Effector memory CD4-positive, alpha-beta T cell (primary cell): Measurements from ENCODE around the gene MARK1.

Experiments used
- DNase-seq, 3 donors: peaks; one replicate each; pipeline ENCODE4 v3.0.0-alpha.2; 2020
- H3K27ac ChIP-seq: 2 replicates; pipeline ENCODE4 v1.7.0; 2013; ENCODE audit warnings: mild to moderate bottlenecking, low read length, moderate library complexity; ENCODE audit not compliant: insufficient read depth, poor library complexity, severe bottlenecking
- H3K27me3 ChIP-seq: replicated peaks from 2 replicates; pipeline ENCODE4 v1.7.0; 2013; ENCODE audit warnings: mild to moderate bottlenecking, low read length; ENCODE audit not compliant: insufficient read depth, control insufficient read depth, poor library complexity, severe bottlenecking
- H3K36me3 ChIP-seq: 2 replicates; pipeline ENCODE4 v1.7.0; 2013; ENCODE audit warnings: mild to moderate bottlenecking, low read length, moderate library complexity; ENCODE audit not compliant: control insufficient read depth, insufficient read depth
- H3K4me1 ChIP-seq: 2 replicates; pipeline ENCODE4 v1.7.0; 2013; ENCODE audit warnings: low read length, mild to moderate bottlenecking; ENCODE audit not compliant: control insufficient read depth, insufficient read depth, poor library complexity, severe bottlenecking
- H3K4me3 ChIP-seq: 2 replicates; pipeline ENCODE4 v1.7.0; 2013; ENCODE audit warnings: low read length, low read depth, mild to moderate bottlenecking; ENCODE audit not compliant: insufficient read depth, poor library complexity, severe bottlenecking
- H3K9me3 ChIP-seq: 2 replicates; pipeline ENCODE4 v1.7.0; 2013; ENCODE audit warnings: mild to moderate bottlenecking, low read length, moderate library complexity; ENCODE audit not compliant: control insufficient read depth

The MARK1 gene

DNA sequence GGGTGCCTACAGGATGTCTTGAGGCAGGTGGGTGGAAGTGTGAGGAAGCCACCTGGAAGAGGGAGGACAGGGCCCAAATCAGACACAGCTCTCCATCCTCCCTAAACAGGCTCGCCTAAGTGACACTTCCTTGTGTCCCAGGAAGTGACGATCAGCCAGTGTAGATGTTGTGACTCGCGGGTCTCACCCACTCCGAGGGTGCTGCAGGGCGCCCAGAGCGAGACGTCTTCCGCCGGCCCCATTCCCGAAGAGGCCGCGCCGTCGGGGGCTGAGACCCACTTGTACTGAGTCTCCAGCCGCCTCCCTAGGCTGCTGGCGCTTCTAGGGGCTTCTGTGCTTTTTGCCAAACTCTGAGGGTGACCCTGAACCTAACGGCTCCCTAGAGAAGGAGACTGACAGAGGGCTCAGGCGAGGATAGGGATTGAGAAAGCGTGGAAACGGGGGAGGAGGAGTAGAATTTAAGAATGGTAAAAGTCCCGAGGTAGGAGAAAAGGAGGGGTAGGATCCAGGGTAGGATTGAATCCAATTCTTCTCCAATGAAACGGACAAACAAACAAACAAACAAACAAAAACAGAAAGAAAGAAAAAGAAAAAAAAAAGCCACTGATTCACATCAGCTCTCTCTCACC is 543 bp upstream of the MARK1 start:
- H3K9me3 ChIP-seq, result no peaks in the 10 kb centered on the region
- peak overlapping the region; percentile 34 for H3K4me3 ChIP-seq
- peaks cover 18% of the 10 kb centered on the region for H3K27me3 ChIP-seq
- no peaks in the 10 kb centered on the region for H3K36me3 ChIP-seq
- no peak overlapping the region for H3K27ac ChIP-seq
- DNase-seq, result no peak
- peaks cover 16% of the 10 kb centered on the region for H3K4me1 ChIP-seq

DNA sequence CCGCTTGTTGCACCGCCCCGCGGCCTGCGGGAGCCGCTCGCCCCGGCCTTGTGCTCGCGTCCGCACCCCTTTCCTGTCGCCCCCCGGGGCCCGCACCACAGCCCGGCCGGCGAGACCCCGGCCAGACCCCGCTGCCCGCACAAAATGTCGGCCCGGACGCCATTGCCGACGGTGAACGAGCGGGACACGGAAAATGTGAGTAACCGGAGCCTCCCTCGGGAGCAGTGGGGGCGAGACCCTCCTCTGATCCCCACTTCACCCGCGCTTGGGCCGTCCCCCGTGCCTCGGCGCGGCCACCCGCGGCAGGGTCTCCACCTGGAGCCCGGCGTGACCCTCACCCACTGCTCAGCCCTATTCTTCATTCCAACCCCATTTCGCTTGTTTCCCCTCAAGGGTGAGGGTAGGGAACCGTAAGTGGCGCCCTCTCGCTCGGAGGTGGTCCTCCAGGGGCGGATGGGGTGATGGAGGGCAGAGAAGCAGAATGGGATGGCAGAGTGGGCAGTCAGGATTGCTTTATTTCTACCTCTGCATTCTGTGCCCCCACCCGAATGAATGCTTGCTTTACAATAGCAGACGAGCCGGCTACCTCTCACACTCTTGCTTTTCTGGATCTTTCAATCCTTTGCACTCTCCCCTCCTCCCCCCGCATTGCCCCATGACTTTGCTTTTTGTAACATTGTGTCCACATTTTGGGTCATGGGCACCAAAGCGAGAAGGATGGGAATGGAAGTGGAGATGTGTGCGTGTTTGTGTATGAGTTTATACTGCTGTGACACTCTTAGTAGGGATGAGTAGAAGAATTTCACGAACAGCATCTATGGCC is 954 bp downstream of the MARK1 start:
- peaks cover 18% of the 10 kb centered on the region for H3K27me3 ChIP-seq
- no peaks in the 10 kb centered on the region for H3K9me3 ChIP-seq
- DNase-seq, result no peak
- H3K27ac ChIP-seq, result no peak overlapping the region
- H3K4me3 ChIP-seq, result peak overlapping the region; percentile 58
- H3K36me3 ChIP-seq, result no peaks in the 10 kb centered on the region
- peaks cover 16% of the 10 kb centered on the region for H3K4me1 ChIP-seq

DNA sequence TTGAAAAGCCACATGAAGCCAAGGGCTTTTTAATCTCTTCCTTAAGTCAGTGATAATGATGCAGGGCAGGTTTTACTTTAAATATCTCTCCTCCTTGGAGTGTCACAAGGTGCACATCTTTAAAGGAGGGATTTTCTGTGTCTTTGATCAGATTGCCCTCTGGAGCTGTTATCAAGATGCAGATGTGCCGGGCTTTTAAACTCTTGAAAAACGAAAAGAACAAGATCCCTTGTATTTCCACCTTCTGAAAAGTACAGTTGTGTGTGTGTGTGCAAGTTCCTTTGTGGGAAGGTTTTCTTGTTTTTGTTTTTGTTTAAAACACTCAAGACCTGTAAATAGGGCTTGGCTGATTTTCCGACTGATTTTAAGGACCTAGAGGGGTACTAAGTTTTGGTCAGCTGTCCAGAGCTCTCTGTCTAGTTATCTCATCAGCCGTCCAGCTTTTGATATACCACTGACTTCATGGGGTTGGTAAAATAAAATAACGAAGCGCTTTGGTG is 1.6 kb downstream of the MARK1 start:
- Histone ChIP-seq H3K4me3 (no peak overlapping the region), H3K27me3 (peaks cover 18% of the 10 kb centered on the region), H3K36me3 (no peaks in the 10 kb centered on the region), H3K4me1 (peaks cover 16% of the 10 kb centered on the region), H3K27ac (no peak overlapping the region), H3K9me3 (no peaks in the 10 kb centered on the region)
- DNase-seq, result no peak

DNA sequence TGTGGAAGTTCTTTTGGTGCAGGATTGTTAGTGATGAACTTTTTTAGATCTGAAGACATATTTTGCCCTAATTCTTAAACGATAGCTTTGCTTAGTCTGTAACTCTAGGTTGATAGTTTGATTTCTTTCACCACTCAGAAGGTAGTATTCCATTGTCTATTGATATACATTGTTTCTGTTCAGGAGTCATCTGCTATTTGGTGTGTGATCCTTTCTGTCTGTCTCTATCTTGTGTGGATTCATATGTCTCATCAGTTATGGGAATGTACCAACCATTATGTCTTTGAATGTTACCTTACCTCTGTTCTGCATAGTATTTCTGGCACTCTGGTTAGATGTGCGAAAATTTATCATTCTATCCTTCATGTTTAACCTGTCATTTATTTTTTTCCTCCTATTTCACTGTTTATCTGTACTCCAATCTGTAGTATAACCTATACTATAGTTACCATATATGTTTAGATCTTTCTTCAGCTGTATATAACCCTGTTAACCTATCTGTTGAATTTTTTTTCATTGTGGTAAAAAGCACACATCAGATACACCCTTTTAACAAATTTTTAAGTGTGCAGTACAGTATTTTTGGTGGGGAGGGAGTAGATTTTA is 5.7 kb downstream of the MARK1 start:
- H3K4me3 ChIP-seq, result no peak overlapping the region
- peaks cover 7% of the 10 kb centered on the region for H3K27me3 ChIP-seq
- H3K36me3 ChIP-seq, result no peaks in the 10 kb centered on the region
- no peaks in the 10 kb centered on the region for H3K9me3 ChIP-seq
- H3K4me1 ChIP-seq, result peaks cover 4% of the 10 kb centered on the region
- no peak for DNase-seq
- no peak overlapping the region for H3K27ac ChIP-seq

DNA sequence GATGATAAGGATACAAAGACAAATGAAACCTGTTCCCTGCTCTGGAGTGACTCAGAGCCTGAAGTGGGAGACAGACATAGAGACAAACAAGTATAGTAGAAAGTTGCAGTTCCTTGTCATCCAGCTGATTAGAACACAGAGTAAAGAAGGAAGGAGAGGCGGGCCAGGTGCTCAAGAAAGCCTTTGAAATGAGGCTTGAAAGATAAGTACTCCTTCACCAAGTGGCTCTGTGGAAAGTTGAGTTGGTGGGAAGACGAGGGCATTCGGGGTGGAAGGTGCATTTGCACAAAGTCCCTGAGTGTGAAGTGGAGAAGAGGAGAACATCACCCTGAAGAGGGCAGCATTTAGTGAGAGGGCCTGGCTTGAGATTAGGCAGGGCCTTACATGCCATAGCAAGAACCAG is 17.0 kb downstream of the MARK1 start:
- no peak overlapping the region for H3K4me3 ChIP-seq
- no peak overlapping the region for H3K27ac ChIP-seq
- H3K27me3 ChIP-seq, result no peaks in the 10 kb centered on the region
- no peaks in the 10 kb centered on the region for H3K9me3 ChIP-seq
- no peaks in the 10 kb centered on the region for H3K36me3 ChIP-seq
- DNase-seq, result no peak
- H3K4me1 ChIP-seq, result no peaks in the 10 kb centered on the region

DNA sequence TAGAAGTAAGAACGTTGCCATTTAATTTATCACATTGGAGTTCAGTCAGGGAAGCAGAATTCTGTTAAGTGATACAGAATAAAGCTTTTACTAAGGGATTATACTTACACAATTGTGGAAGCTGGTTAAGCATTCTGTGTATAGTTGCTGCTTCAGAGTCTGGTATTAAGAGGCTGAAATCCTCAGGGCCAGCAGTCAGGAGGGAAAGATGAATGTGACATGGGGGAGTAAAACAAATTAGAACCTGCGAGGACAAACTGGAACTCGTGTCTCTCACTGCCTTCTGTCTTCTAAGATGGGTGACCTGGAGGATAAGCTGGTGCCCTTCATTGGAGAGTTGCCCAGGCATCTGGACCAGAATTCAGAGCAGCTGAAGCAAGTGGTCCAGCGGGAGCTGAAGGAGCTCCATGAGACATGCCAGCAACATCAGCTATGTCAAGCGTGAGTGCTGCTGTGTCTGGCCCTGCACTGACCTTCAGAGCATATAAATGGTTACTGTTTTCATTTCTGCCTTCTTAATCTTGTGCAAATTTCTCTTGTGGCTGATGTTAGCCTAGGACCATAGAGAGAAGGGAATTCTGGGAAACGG is 23.0 kb downstream of the MARK1 start:
- no peaks in the 10 kb centered on the region for H3K4me1 ChIP-seq
- H3K36me3 ChIP-seq, result no peaks in the 10 kb centered on the region
- H3K9me3 ChIP-seq, result no peaks in the 10 kb centered on the region
- no peak overlapping the region for H3K4me3 ChIP-seq
- no peak for DNase-seq
- H3K27me3 ChIP-seq, result no peaks in the 10 kb centered on the region
- H3K27ac ChIP-seq, result no peak overlapping the region

DNA sequence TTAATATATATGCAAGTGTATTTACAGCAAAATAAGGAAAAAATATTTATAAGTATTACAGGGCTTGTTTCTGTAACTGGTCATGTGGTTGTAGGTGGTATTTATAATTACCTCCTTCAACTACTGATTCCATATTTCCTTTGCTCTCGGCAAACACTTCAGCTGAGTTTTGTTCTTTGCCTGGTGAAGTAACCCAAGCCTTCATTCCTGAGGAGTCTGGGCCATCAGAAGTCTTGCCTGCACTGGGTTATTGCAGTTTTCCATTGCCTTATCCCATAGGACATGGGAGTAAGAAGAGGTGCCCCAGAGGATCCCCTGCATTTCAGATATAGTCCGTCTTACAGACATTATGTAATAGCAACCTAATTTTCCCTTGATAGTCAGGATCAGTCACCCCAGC is 23.8 kb downstream of the MARK1 start:
- no peak for DNase-seq
- H3K27me3 ChIP-seq, result no peaks in the 10 kb centered on the region
- no peaks in the 10 kb centered on the region for H3K36me3 ChIP-seq
- H3K4me3 ChIP-seq, result no peak overlapping the region
- H3K4me1 ChIP-seq, result no peaks in the 10 kb centered on the region
- no peaks in the 10 kb centered on the region for H3K9me3 ChIP-seq
- no peak overlapping the region for H3K27ac ChIP-seq

DNA sequence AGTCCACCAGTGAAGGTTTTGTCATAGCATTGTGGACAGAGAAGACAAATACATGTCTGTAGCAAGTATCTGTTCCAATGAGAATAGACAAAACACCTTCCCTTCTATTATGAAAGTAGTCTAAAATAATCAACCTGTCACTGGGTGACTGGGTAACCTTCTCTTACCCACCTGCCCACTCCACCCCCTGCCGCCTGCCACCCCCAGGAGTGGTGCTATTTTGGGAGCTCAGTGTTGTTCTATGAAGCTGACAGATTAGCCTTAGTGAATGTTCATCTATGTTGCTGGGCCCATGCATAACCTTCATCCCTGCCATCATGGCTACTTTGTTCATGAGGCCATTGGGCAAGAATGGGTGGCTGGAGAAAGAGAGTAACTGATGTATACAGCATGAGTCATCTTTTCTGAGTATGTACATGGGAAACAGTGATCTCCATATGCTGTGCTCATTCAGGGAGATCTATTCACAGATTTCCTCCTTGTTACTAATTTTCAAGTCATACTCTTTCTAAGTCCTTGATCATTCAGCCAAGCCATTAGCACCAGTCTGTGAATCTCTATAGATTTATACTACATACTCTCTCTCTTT is 24.8 kb downstream of the MARK1 start:
- H3K4me3 ChIP-seq, result no peak overlapping the region
- no peaks in the 10 kb centered on the region for H3K27me3 ChIP-seq
- no peaks in the 10 kb centered on the region for H3K9me3 ChIP-seq
- no peak for DNase-seq
- H3K27ac ChIP-seq, result no peak overlapping the region
- no peaks in the 10 kb centered on the region for H3K36me3 ChIP-seq
- no peaks in the 10 kb centered on the region for H3K4me1 ChIP-seq

DNA sequence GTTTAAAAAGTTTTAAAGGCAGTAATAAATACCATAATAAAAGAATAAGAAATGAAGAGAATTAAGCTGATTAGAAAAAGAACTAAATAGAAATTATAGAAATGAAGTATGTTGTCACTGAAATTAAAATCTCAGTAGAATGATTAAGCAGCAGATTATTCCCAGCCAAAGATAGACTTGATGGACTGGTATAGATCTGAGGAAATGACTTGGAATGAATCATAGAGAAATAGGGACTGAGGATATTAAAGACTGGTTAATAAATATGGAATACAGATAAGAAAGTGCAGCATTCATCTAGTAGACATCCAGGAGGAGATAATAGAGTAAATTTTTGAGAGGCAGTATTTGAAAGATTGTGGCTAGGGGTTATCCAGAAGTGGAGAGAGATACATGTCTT is 28.7 kb downstream of the MARK1 start:
- no peak overlapping the region for H3K27ac ChIP-seq
- no peak overlapping the region for H3K4me3 ChIP-seq
- H3K36me3 ChIP-seq, result no peaks in the 10 kb centered on the region
- H3K27me3 ChIP-seq, result no peaks in the 10 kb centered on the region
- DNase-seq, result no peak
- H3K9me3 ChIP-seq, result no peaks in the 10 kb centered on the region
- H3K4me1 ChIP-seq, result no peaks in the 10 kb centered on the region
